Fibroblast of mammary gland (primary cell): Measurements from ENCODE around the gene FHIT.

Source experiments
- DNase-seq: peaks from one replicate; pipeline ENCODE4 v3.0.0-alpha.2; 2010; ENCODE audit warnings: low read depth
- H3K4me3 ChIP-seq: 2 replicates; pipeline ENCODE4 v1.5.1; 2011; ENCODE audit warnings: low read depth, mild to moderate bottlenecking, low read length, moderate library complexity; ENCODE audit not compliant: control insufficient read depth
- TF ChIP-seq, protein P1 (sequence below): conservative IDR thresholded peaks from 2 replicates; pipeline ENCODE4 v1.5.1; 2011; ENCODE audit warnings: low read depth, low read length, inconsistent platforms; ENCODE audit not compliant: control insufficient read depth, insufficient read depth

FHIT gene

GRCh38 chr3:60147249-60147950, 1103.9 kb downstream of the FHIT start:
- TF ChIP-seq, protein P1, sequence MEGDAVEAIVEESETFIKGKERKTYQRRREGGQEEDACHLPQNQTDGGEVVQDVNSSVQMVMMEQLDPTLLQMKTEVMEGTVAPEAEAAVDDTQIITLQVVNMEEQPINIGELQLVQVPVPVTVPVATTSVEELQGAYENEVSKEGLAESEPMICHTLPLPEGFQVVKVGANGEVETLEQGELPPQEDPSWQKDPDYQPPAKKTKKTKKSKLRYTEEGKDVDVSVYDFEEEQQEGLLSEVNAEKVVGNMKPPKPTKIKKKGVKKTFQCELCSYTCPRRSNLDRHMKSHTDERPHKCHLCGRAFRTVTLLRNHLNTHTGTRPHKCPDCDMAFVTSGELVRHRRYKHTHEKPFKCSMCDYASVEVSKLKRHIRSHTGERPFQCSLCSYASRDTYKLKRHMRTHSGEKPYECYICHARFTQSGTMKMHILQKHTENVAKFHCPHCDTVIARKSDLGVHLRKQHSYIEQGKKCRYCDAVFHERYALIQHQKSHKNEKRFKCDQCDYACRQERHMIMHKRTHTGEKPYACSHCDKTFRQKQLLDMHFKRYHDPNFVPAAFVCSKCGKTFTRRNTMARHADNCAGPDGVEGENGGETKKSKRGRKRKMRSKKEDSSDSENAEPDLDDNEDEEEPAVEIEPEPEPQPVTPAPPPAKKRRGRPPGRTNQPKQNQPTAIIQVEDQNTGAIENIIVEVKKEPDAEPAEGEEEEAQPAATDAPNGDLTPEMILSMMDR: no peak
- no peak overlapping the region for H3K4me3 ChIP-seq
- no peak for DNase-seq

DNA sequence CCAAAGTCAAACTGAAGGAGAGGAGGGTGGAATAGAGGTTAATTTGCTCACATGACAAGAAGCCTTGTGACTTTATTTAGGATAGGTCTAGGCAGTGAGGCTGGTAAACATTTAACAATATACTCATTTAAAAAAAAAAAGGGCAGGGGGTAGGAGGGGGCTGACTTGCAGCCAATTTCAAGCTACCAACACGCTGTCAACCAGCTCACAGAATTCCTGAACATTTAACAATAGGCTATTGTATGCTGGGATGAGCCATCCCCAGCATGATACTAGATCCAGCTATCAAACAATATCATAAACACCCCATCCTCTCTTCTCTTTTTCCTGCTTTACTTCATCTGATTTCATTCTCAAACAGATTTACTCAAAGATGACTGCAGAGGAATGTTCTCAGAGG, 1105.1 kb downstream of the FHIT start:
- no peak overlapping the region for H3K4me3 ChIP-seq
- TF ChIP-seq, protein P1: no peak

DNA sequence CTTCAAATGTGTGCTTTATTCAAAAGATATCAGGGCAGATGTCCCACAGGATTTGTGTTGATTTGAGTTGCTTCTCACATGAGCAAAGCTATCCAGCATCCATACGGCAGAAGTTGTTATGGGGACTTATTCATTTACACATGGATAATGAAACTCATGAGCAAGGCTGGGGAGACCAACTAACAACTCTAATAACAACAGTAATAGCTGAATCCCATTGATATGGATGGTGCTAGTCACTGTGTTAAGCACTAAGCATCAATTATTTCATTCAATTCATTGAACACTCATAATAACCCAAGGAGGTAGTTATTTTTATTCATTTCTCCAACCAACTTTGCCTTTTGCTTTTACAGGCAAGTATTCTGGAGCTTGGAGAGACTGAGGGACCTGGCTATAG, 1107.2 kb downstream of the FHIT start:
- TF ChIP-seq, protein P1: no peak
- no peak for DNase-seq
- H3K4me3 ChIP-seq: no peak overlapping the region

More for the DNA sequence above, 1105.1 kb downstream of the FHIT start:
- no peak for DNase-seq

- TF ChIP-seq, protein P1: no peak
- H3K4me3 ChIP-seq: no peak overlapping the region
- no peak for DNase-seq
Observed at GRCh38 chr3:60142009-60142408, 1109.2 kb downstream of the FHIT start.

DNA sequence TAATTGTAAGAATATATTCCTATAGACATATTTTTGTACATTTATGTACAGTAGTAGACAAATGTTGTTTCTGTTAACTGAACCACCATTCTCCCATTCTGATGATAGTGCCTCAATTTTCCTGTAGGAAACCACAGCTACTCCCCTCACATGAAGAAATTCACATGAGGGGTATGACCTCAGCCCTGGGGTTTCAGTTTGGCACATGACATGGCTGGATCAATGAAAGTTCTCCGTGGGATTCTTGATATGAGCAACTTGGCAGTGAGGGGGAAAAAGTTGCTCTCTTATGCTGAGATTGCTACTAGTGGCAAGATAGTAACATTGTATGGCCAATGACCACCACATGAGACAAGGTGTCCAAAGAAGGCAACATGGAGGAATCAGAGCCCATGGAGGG, 1111.1 kb downstream of the FHIT start:
- no peak for DNase-seq
- TF ChIP-seq, protein P1: no peak
- no peak overlapping the region for H3K4me3 ChIP-seq

GRCh38 chr3:60136601-60137000, 1114.7 kb downstream of the FHIT start:
- DNase-seq: no peak
- TF ChIP-seq, protein P1: no peak
- H3K4me3 ChIP-seq: no peak overlapping the region
